Measurements from ENCODE around the gene PRMT7. TPM values are rescaled to one million over a fixed set of nuclear protein-coding genes. Genes with fewer than 3 reads are reported as not detected.
A peak's percentile ranks its signal among the peaks of the same experiment; 100 is the strongest.

PRMT7 gene
- total RNA-seq, 1 experiment from 2014 or later: 46.4 TPM

DNA sequence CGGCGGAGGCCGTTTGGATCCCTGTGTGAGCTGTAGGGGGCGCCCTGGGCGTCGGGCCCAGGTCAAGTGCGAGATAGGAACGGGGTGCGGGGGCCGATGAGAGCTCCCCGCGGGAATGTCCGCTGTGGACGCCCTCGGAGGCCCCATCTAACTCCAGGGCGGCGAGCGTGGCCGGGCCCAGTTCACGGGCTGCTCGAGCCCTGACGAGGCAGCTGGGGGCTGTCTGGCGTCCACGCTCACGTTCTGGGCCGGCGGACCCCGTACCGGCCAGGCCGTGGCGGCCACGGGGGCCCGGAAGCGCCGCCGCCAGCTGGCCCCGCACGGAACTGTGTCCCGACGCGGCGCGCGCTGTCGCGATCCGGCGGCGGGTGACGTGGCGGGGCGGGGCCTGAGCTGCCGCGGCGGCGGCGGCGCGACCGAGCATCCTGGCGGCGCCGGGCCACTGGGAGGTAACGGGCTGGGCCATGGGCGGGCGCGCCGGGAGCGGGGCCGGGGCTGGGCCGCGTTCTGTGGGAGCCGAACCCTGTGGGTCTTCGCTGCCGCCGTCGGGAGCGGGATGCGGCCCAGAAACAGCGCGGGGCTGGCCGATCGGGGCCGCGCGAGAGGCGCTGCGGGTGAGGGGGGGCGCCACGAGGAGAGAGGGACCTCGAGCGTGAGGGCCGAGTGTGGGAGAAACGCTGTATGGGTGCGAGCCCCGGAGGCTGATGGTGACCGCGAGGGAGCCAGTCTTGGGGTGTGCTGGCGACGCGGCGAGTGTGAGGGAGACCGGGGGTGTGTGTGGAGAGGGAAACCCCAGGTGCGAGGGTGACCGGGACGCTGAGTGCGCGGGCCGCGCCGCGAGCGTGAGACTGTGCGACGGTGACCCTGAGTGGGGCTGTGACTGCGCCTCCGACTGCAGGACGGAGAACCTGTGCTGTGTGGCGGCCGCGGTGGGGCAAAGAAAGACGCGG is 46.4 kb upstream of the PRMT7 start, which contains the start of gene SLC7A6:
Gene SLC7A6 (plus strand): TSS at position 399 of the 950 bp plus-strand sequence. CDS start 10,201 bp downstream, outside the sequence.
- TF ChIP-seq EZH2 (IDR thresholded peaks at IDR 0.05; ENCODE audit: low read length, unreplicated experiment) (no peak), EZH2phosphoT487 (IDR thresholded peaks at IDR 0.05; ENCODE audit: borderline replicate concordance, low read length) (no peak)
- TF ChIP-seq, protein P1, sequence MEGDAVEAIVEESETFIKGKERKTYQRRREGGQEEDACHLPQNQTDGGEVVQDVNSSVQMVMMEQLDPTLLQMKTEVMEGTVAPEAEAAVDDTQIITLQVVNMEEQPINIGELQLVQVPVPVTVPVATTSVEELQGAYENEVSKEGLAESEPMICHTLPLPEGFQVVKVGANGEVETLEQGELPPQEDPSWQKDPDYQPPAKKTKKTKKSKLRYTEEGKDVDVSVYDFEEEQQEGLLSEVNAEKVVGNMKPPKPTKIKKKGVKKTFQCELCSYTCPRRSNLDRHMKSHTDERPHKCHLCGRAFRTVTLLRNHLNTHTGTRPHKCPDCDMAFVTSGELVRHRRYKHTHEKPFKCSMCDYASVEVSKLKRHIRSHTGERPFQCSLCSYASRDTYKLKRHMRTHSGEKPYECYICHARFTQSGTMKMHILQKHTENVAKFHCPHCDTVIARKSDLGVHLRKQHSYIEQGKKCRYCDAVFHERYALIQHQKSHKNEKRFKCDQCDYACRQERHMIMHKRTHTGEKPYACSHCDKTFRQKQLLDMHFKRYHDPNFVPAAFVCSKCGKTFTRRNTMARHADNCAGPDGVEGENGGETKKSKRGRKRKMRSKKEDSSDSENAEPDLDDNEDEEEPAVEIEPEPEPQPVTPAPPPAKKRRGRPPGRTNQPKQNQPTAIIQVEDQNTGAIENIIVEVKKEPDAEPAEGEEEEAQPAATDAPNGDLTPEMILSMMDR (conservative IDR thresholded peaks at IDR 0.05; ENCODE audit: low read depth, low read length): peak; percentile 57
- peaks cover 14% of the 10 kb centered on the region; the same call in 1 of the 2 replicates for H3K4me1 ChIP-seq (ENCODE audit: insufficient read depth, low read length)
- peak within 1 kb of the TSS; percentile 92 for H3K4me3 ChIP-seq (ENCODE audit: low read length)
- peaks cover 49% of the 10 kb centered on the region for H3K79me2 ChIP-seq (ENCODE audit: low read length)
- peak within 1 kb of the TSS; percentile 63 for H3K27ac ChIP-seq (ENCODE audit: low read length)
- peak within 1 kb of the TSS; percentile 84 for H2AFZ ChIP-seq (ENCODE audit: low read length)
- H3K27me3 ChIP-seq (ENCODE audit: low read length): no peaks in the 10 kb centered on the region
- TSS peak; percentile 35 for BruUV-seq (replicated peaks)
- H3K9me2 ChIP-seq (replicated peaks; ENCODE audit: low read length): no peaks in the 10 kb centered on the region
- DNase-seq (peak; percentile 74), ATAC-seq (peak; percentile 70)
- H3K9me3 ChIP-seq (ENCODE audit: low read length): no peaks in the 10 kb centered on the region
- peak within 1 kb of the TSS; percentile 86 for H3K9ac ChIP-seq (ENCODE audit: low read length)
- no peaks in the 10 kb centered on the region; the same call in 1 of the 2 replicates for H3K36me3 ChIP-seq (ENCODE audit: low read depth, low read length)
- POLR2A ChIA-PET (ENCODE audit: unreplicated experiment): interaction anchor here (0.6 to 1.9 kb wide), 6 partner anchors 19 to 1637 kb away, joined by 3 to 10 read pairs (median 4); partner anchors contain the start of genes PLA2G15, PRMT7 and SLC7A6OS
- CTCF ChIA-PET: interaction anchor here (1.0 to 1.4 kb wide), 4 partner anchors 24 to 61 kb away, joined by 3 to 7 read pairs (median 6); partner anchors contain the start of genes PRMT7 and SLC7A6OS
- H4K20me1 ChIP-seq (ENCODE audit: low read length): no peaks in the 10 kb centered on the region
- H3K4me2 ChIP-seq (ENCODE audit: low read length): peak within 1 kb of the TSS; percentile 87
- intact Hi-C loops (cut with micrococcal nuclease): no loop called here
- no peaks in the 10 kb centered on the region for H3F3A ChIP-seq (ENCODE audit: low read length, unreplicated experiment)

DNA sequence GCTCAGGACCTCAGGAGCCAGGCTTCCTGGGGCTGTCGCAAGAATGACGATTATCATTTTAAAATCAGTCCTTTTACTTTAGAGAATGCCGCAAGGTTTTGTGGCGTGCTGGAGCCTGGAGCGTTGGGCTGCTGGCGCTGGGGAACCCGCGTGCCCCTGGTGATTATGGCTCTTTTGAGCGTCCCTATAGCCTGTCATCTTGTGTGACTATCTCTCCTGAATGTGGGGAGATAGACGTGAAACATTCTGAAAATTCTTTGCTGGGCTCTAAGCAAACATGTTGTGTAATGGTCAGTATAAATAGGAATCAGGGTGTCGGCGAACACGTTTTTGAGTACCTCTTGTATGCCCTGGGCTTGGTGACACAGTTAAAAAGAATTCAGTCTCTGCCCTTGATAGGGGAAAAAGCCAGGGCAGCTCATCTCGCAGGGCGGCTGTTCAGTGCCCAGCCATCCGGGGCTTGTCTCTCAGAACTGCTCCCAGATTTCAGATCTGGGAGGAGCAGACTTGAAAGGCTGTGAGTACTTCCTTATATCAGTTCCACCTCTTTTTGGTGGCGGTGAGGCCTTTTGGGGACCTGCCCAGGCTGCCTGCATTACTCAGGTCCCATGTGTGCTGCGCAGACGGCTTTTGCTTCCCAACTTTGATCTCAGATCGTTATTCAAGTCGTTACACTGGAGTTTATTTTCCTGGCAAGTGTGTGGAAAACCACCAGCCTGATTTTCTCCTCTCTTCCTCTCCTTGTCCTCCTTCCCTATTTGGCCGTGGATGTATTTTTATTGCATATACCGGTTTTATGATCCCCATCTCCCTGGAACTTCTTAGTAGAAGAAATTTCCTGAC is 45.5 kb upstream of the PRMT7 start:
- peaks cover 14% of the 10 kb centered on the region; the same call in 1 of the 2 replicates for H3K4me1 ChIP-seq (ENCODE audit: insufficient read depth, low read length)

More for the DNA sequence above, 45.5 kb upstream of the PRMT7 start:
- TF ChIP-seq EZH2phosphoT487 (IDR thresholded peaks at IDR 0.05; ENCODE audit: borderline replicate concordance, low read length) (no peak), EZH2 (IDR thresholded peaks at IDR 0.05; ENCODE audit: low read length, unreplicated experiment) (no peak)
- TF ChIP-seq, protein P1 (conservative IDR thresholded peaks at IDR 0.05; ENCODE audit: low read depth, low read length): no peak
- Histone ChIP-seq H3K4me3 (ENCODE audit: low read length) (peak overlapping the region; percentile 92), H3K27me3 (ENCODE audit: low read length) (no peaks in the 10 kb centered on the region), H2AFZ (ENCODE audit: low read length) (peak overlapping the region; percentile 76), H3K36me3 (ENCODE audit: low read depth, low read length) (no peaks in the 10 kb centered on the region; the same call in 1 of the 2 replicates), H3K9me3 (ENCODE audit: low read length) (no peaks in the 10 kb centered on the region), H3K4me2 (ENCODE audit: low read length) (peak overlapping the region; percentile 87), H3F3A (ENCODE audit: low read length, unreplicated experiment) (no peaks in the 10 kb centered on the region), H4K20me1 (ENCODE audit: low read length) (no peaks in the 10 kb centered on the region), H3K9me2 (replicated peaks; ENCODE audit: low read length) (no peaks in the 10 kb centered on the region), H3K27ac (ENCODE audit: low read length) (peak overlapping the region; percentile 63), H3K9ac (ENCODE audit: low read length) (peak overlapping the region; percentile 86), H3K79me2 (ENCODE audit: low read length) (peaks cover 58% of the 10 kb centered on the region)
- intact Hi-C loops (cut with micrococcal nuclease): no loop called here
- DNase-seq: peak; percentile 80
- ChIA-PET CTCF (no interaction called here), POLR2A (ENCODE audit: unreplicated experiment) (no interaction called here)
- peak; percentile 59 for ATAC-seq
- BruUV-seq (replicated peaks): TSS peak; percentile 92
